K562 (cell line): ENCODE data around the gene ADGRL3.
"Not testable (repeated sequence)": the region's sequence is repeated elsewhere in the genome, so short reads cannot be mapped to it uniquely, and the experiment has no call there.

ENCODE experiments used
- CHD1 ChIP-seq: fragments of 200-600 bp; sonication (generic); IDR thresholded peaks from one replicate; pipeline ENCODE4 v1.6.1; 2012; ENCODE audit warnings: mild to moderate bottlenecking, moderate library complexity, low read length, inconsistent platforms
- GABPB1 ChIP-seq: sonication (generic); formaldehyde crosslinking; IDR thresholded peaks from 2 replicates; pipeline ENCODE4 v1.8.0; 2022; ENCODE audit warnings: mild to moderate bottlenecking, missing genetic modification reagents
- HDAC2 ChIP-seq: fragments of 450-650 bp; IDR thresholded peaks from 2 replicates; pipeline ENCODE4 v1.6.1; 2016; ENCODE audit warnings: mild to moderate bottlenecking
- HNRNPLL ChIP-seq: fragments of 200-400 bp; formaldehyde crosslinking; IDR thresholded peaks from 2 replicates; pipeline ENCODE4 v1.6.1; 2017; ENCODE audit warnings: low read length, low read depth, mild to moderate bottlenecking; ENCODE audit not compliant: poor library complexity, severe bottlenecking
- NUFIP1 ChIP-seq: fragments of 450-650 bp; IDR thresholded peaks from 2 replicates; pipeline ENCODE4 v1.6.1; 2018; ENCODE audit not compliant: partially characterized antibody
- SMARCE1 ChIP-seq: fragments of 450-650 bp; IDR thresholded peaks from 2 replicates; pipeline ENCODE4 v1.7.1; 2016; ENCODE audit warnings: mild to moderate bottlenecking
- SRF ChIP-seq, 2 experiments: fragments of 250-450, 450-650 bp in 1 of 2; sonication (Bioruptor Pico) in 1 of 2; sonication (generic) in 1 of 2; formaldehyde crosslinking; IDR thresholded peaks; 2 replicates each; pipeline versions ENCODE4 v1.5.0 to v1.5.1; 2020 to 2022; ENCODE audit warnings: mild to moderate bottlenecking in 1 of 2, missing genetic modification reagents in 1 of 2
- TAF1 ChIP-seq: IDR thresholded peaks from 2 replicates; pipeline ENCODE4 v1.6.1; 2011; ENCODE audit warnings: mild to moderate bottlenecking, low read length, moderate library complexity; ENCODE audit not compliant: insufficient read depth, control insufficient read depth, severe bottlenecking; ENCODE audit errors: extremely low read depth
- ZNF143 ChIP-seq: sonication (generic); formaldehyde crosslinking; IDR thresholded peaks from 2 replicates; pipeline ENCODE4 v1.9.0; 2022; ENCODE audit warnings: mild to moderate bottlenecking, missing genetic modification reagents
- TF ChIP-seq, protein P1 (sequence below): sonication (generic); formaldehyde crosslinking; IDR thresholded peaks from 2 replicates; pipeline ENCODE4 v1.8.1; 2023; ENCODE audit warnings: mild to moderate bottlenecking, missing genetic modification reagents
- TF ChIP-seq, protein P2 (sequence below), 2 experiments: fragments of 450-650 bp; formaldehyde crosslinking in 1 of 2; IDR thresholded peaks; 2 replicates each; pipeline versions ENCODE4 v1.4.0 to v1.6.1; 2014 to 2020; ENCODE audit warnings: mild to moderate bottlenecking in 2 of 2, borderline replicate concordance in 1 of 2, low read depth in 1 of 2
- TF ChIP-seq, protein P3 (sequence below): sonication (generic); formaldehyde crosslinking; IDR thresholded peaks from 2 replicates; pipeline ENCODE4 v1.9.0; 2022; ENCODE audit warnings: mild to moderate bottlenecking, missing genetic modification reagents
- TF ChIP-seq, protein P4 (sequence below), 3 experiments: IDR thresholded peaks in 2 of 3; conservative IDR thresholded peaks in 1 of 3; 2 replicates each; pipeline ENCODE4 v1.5.1; 2011 to 2012; ENCODE audit warnings: low read length in 3 of 3, mild to moderate bottlenecking in 3 of 3, control low read depth in 2 of 3, improper control_type of control experiment in 1 of 3, inconsistent platforms in 1 of 3, low read depth in 1 of 3, mixed read lengths in 1 of 3, moderate library complexity in 1 of 3; ENCODE audit not compliant: insufficient read depth in 2 of 3
- TF ChIP-seq, protein P5 (sequence below): sonication (generic); formaldehyde crosslinking; IDR thresholded peaks from 2 replicates; pipeline ENCODE4 v1.9.0; 2022; ENCODE audit warnings: mild to moderate bottlenecking, missing genetic modification reagents

DNA sequence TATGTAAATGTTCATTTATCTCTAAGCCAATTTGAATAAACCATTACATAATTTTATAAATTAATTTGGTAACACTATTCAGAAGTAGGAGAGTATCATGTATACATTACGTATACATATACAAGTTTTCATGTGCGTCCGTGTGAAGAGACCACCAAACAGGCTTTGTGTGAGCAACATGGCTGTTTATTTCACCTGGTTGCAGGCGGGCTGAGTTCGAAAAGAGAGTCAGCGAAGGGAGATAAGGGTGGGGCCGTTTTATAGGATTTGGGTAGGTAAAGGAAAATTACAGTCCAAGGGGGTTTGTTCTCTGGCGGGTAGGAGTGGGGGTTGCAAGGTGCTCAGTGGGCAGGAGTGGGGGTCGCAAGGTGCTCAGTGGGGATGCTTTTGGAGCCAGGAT is 564.0 kb downstream of the ADGRL3 start:
- TF ChIP-seq TAF1; NUFIP1; SRF (CRISPR knock-in tag; IDR thresholded peaks at IDR 0.05); SMARCE1; HNRNPLL; GABPB1; HDAC2; ZNF143; CHD1: not testable (repeated sequence)
- TF ChIP-seq, protein P1, sequence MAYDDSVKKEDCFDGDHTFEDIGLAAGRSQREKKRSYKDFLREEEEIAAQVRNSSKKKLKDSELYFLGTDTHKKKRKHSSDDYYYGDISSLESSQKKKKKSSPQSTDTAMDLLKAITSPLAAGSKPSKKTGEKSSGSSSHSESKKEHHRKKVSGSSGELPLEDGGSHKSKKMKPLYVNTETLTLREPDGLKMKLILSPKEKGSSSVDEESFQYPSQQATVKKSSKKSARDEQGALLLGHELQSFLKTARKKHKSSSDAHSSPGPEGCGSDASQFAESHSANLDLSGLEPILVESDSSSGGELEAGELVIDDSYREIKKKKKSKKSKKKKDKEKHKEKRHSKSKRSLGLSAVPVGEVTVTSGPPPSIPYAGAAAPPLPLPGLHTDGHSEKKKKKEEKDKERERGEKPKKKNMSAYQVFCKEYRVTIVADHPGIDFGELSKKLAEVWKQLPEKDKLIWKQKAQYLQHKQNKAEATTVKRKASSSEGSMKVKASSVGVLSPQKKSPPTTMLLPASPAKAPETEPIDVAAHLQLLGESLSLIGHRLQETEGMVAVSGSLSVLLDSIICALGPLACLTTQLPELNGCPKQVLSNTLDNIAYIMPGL (CRISPR knock-in tag) = not testable (repeated sequence)
- TF ChIP-seq, protein P2, sequence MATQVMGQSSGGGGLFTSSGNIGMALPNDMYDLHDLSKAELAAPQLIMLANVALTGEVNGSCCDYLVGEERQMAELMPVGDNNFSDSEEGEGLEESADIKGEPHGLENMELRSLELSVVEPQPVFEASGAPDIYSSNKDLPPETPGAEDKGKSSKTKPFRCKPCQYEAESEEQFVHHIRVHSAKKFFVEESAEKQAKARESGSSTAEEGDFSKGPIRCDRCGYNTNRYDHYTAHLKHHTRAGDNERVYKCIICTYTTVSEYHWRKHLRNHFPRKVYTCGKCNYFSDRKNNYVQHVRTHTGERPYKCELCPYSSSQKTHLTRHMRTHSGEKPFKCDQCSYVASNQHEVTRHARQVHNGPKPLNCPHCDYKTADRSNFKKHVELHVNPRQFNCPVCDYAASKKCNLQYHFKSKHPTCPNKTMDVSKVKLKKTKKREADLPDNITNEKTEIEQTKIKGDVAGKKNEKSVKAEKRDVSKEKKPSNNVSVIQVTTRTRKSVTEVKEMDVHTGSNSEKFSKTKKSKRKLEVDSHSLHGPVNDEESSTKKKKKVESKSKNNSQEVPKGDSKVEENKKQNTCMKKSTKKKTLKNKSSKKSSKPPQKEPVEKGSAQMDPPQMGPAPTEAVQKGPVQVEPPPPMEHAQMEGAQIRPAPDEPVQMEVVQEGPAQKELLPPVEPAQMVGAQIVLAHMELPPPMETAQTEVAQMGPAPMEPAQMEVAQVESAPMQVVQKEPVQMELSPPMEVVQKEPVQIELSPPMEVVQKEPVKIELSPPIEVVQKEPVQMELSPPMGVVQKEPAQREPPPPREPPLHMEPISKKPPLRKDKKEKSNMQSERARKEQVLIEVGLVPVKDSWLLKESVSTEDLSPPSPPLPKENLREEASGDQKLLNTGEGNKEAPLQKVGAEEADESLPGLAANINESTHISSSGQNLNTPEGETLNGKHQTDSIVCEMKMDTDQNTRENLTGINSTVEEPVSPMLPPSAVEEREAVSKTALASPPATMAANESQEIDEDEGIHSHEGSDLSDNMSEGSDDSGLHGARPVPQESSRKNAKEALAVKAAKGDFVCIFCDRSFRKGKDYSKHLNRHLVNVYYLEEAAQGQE (IDR thresholded peaks at IDR 0.05; ENCODE audit: borderline replicate concordance) = not testable (repeated sequence)
- TF ChIP-seq, protein P2 (CRISPR knock-in tag; IDR thresholded peaks at IDR 0.05; ENCODE audit: low read depth) = not testable (repeated sequence)
- TF ChIP-seq, protein P3, sequence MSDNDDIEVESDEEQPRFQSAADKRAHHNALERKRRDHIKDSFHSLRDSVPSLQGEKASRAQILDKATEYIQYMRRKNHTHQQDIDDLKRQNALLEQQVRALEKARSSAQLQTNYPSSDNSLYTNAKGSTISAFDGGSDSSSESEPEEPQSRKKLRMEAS (CRISPR knock-in tag) = not testable (repeated sequence)
- TF ChIP-seq, protein P4, sequence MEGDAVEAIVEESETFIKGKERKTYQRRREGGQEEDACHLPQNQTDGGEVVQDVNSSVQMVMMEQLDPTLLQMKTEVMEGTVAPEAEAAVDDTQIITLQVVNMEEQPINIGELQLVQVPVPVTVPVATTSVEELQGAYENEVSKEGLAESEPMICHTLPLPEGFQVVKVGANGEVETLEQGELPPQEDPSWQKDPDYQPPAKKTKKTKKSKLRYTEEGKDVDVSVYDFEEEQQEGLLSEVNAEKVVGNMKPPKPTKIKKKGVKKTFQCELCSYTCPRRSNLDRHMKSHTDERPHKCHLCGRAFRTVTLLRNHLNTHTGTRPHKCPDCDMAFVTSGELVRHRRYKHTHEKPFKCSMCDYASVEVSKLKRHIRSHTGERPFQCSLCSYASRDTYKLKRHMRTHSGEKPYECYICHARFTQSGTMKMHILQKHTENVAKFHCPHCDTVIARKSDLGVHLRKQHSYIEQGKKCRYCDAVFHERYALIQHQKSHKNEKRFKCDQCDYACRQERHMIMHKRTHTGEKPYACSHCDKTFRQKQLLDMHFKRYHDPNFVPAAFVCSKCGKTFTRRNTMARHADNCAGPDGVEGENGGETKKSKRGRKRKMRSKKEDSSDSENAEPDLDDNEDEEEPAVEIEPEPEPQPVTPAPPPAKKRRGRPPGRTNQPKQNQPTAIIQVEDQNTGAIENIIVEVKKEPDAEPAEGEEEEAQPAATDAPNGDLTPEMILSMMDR (IDR thresholded peaks at IDR 0.05 in 2 of 3, conservative IDR thresholded peaks at IDR 0.05 in 1 of 3; ENCODE audit: insufficient read depth in 2 of 3, low read depth in 1 of 3, low read length in 3 of 3) = not testable (repeated sequence)
- TF ChIP-seq, protein P5, sequence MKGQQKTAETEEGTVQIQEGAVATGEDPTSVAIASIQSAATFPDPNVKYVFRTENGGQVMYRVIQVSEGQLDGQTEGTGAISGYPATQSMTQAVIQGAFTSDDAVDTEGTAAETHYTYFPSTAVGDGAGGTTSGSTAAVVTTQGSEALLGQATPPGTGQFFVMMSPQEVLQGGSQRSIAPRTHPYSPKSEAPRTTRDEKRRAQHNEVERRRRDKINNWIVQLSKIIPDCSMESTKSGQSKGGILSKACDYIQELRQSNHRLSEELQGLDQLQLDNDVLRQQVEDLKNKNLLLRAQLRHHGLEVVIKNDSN (CRISPR knock-in tag) = not testable (repeated sequence)
